Mesodermal cell (in vitro differentiated cells): Measurements from ENCODE around the gene HCAR2.
"Not testable (repeated sequence)": the region's sequence is repeated elsewhere in the genome, so short reads cannot be mapped to it uniquely, and the experiment has no call there.

Source experiments
- H3K27ac ChIP-seq: 2 replicates; pipeline ENCODE4 v1.7.0; 2013; ENCODE audit warnings: mild to moderate bottlenecking, low read depth, low read length, moderate library complexity; ENCODE audit not compliant: severe bottlenecking
- H3K36me3 ChIP-seq: 2 replicates; pipeline ENCODE4 v1.7.1; 2013; ENCODE audit warnings: mild to moderate bottlenecking, low read length, moderate library complexity; ENCODE audit not compliant: control insufficient read depth, insufficient read depth
- H3K4me1 ChIP-seq: one replicate; pipeline ENCODE4 v1.7.1; 2013; ENCODE audit warnings: mild to moderate bottlenecking, low read length; ENCODE audit not compliant: insufficient read depth, control insufficient read depth, poor library complexity, severe bottlenecking
- H3K4me3 ChIP-seq: 2 replicates; pipeline ENCODE4 v1.7.0; 2013; ENCODE audit warnings: low read length, control low read depth, mild to moderate bottlenecking; ENCODE audit not compliant: insufficient read depth, poor library complexity, severe bottlenecking; ENCODE audit errors: extremely low read depth
- H3K9me3 ChIP-seq: 2 replicates; pipeline ENCODE4 v1.7.1; 2013; ENCODE audit warnings: mild to moderate bottlenecking, low read length, moderate library complexity; ENCODE audit not compliant: control insufficient read depth
- WGBS, 2 experiments: methylation state at CpG; one replicate each; pipeline ENCODE4 v1.1.5; 2013; ENCODE audit warnings: missing lambda C conversion rate in 2 of 2; ENCODE audit not compliant: insufficient coverage in 2 of 2; 5-methylcytosine and 5-hydroxymethylcytosine counted together

The HCAR2 gene

GRCh38 chr12:122686538-122686937 lies 16.6 kb downstream of the HCAR2 start:
- Histone ChIP-seq H3K9me3 (no peaks in the 10 kb centered on the region), H3K4me1 (no peaks in the 10 kb centered on the region), H3K27ac (no peak overlapping the region), H3K4me3 (no peak overlapping the region), H3K36me3 (no peaks in the 10 kb centered on the region)
- 76% methylated on average over 2 of the region's 3 CpGs; no CpG with 5 or more reads in 1 of the 2 experiments for WGBS, 2 experiments

- Histone ChIP-seq H3K27ac (no peak overlapping the region), H3K4me3 (no peak overlapping the region), H3K36me3 (no peaks in the 10 kb centered on the region), H3K4me1 (peaks cover 3% of the 10 kb centered on the region), H3K9me3 (no peaks in the 10 kb centered on the region)
- 41 to 88% methylated on average over 2 of the region's 5 CpGs for WGBS, 2 experiments
These were observed 18.8 kb downstream of the HCAR2 start for GRCh38 chr12:122684297-122684813.

GRCh38 chr12:122681814-122682213 lies 21.3 kb downstream of the HCAR2 start:
- Histone ChIP-seq H3K36me3 (no peaks in the 10 kb centered on the region), H3K4me3 (no peak overlapping the region), H3K27ac (no peak overlapping the region), H3K9me3 (no peaks in the 10 kb centered on the region), H3K4me1 (peaks cover 10% of the 10 kb centered on the region)
- WGBS, 2 experiments, result 91 to 94% methylated on average over 4 of the region's 4 CpGs

- not testable (repeated sequence) for H3K27ac ChIP-seq, H3K4me3 ChIP-seq, H3K36me3 ChIP-seq, H3K4me1 ChIP-seq, H3K9me3 ChIP-seq
- WGBS, 2 experiments, result 83 to 89% methylated on average over 6 of the region's 6 CpGs
These were observed 22.2 kb downstream of the HCAR2 start for GRCh38 chr12:122680989-122681388.

DNA sequence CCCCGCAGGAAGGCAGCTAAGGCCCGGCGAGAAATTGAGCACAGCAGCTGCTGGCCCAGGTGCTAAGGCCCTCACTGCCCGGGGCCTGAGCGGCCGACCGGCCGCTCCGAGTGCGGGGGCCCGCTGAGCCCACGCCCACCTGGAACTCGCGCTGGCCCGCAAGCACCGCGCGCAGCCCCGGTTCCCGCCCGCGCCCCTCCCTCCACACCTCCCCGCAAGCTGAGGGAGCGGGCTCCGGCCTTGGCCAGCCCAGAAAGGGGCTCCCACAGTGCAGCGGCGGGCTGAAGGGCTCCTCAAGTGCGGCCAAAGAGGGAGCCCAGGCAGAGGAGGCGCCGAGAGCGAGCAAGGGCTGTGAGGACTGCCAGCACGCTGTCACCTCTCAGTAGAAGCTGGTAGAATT lies 26.4 kb downstream of the HCAR2 start:
- not testable (repeated sequence) for H3K27ac ChIP-seq, H3K4me3 ChIP-seq, H3K36me3 ChIP-seq, H3K4me1 ChIP-seq, H3K9me3 ChIP-seq
- WGBS, 2 experiments, result 92 to 95% methylated on average over 16 to 22 of the region's 32 CpGs

GRCh38 chr12:122676015-122676414 lies 27.1 kb downstream of the HCAR2 start:
- 90 to 92% methylated on average over 4 to 6 of the region's 8 CpGs for WGBS, 2 experiments
- H3K27ac ChIP-seq, result not testable (repeated sequence)

DNA sequence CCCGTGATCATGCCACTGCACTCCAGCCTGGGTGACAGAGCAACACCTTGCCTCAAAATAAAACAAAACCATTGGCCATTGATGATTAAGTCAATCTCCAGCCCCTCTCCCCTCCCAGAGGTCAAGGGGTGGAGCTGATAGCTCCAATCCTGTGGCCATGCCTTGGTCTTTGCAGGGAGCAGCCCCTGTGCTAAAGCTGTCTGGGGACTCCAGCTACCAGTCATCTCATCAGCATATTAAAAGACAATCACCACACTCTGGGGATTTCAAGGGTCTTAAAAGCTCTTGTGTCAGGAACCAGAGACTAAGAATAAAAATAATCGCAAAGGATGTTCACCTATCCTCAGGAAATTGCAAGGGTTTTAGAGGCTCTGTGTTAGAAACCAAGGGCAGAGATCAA lies 30.6 kb downstream of the HCAR2 start:
- 81 to 84% methylated on average over 2 of the region's 2 CpGs for WGBS, 2 experiments
- no peaks in the 10 kb centered on the region for H3K4me1 ChIP-seq

More at GRCh38 chr12:122676015-122676414, 27.1 kb downstream of the HCAR2 start:
- not testable (repeated sequence) for H3K4me1 ChIP-seq, H3K4me3 ChIP-seq, H3K9me3 ChIP-seq, H3K36me3 ChIP-seq

DNA sequence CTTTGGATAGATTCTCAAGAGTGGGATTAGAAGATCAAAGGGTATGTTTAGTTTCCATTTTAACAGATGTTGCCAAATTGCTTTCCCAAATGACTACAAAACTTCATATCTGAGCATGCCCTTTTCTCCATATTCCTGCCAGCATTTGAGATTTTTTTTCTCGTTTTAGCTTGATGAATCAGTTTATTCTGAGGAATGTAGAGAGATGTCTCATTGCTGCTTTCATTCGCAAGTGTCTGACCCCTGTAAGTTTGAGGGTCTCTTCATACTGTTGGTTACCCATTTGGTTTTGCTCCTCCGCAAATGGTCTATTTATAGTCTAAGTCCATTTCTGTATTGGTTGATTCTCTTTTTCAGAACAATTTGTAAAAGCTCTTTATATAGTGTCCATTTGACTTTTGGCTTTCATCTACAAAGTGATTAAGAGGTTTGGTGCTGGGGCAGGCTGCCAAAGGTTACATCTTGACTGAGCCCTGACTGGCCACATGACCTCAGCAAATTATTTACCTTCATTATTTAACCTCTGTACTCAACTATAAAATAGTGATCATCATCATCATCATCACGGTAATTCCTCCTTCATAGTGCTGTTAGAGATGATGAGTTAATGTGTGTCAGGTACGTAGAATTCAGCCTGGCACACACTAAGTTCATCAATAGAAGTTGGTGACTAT lies 33.6 kb downstream of the HCAR2 start:
- no peak overlapping the region for H3K4me3 ChIP-seq
- H3K27ac ChIP-seq, result no peak overlapping the region
- no peaks in the 10 kb centered on the region for H3K36me3 ChIP-seq
- H3K9me3 ChIP-seq, result no peaks in the 10 kb centered on the region
- H3K4me1 ChIP-seq, result no peaks in the 10 kb centered on the region
- WGBS, 2 experiments, result 86 to 100% methylated on average over 1 to 2 of the region's 5 CpGs

More for the DNA sequence above, 30.6 kb downstream of the HCAR2 start:
- Histone ChIP-seq H3K9me3 (no peaks in the 10 kb centered on the region), H3K36me3 (no peaks in the 10 kb centered on the region), H3K27ac (no peak overlapping the region), H3K4me3 (no peak overlapping the region)

DNA sequence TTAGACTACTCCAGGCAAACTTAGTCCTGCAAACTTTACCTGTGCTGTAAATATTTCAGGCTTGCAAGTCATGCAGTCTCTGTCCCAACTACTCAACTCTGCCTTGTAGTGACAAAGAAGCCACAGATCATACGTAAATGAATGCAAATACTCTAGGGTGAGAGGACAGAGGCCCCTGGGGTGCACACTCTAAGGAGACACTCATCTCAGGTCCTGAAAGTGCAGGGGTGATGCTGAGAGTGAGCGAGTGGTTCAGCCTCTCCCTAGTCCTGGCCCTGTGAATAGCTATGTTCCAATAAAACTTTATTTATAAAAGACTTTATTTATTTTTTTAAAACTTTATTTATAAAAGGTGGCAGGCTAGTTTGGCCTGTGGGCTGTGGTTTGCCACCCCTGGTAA lies 34.9 kb downstream of the HCAR2 start:
- Histone ChIP-seq H3K4me3 (no peak overlapping the region), H3K36me3 (no peaks in the 10 kb centered on the region), H3K9me3 (no peaks in the 10 kb centered on the region), H3K27ac (no peak overlapping the region), H3K4me1 (no peaks in the 10 kb centered on the region)
- WGBS, 2 experiments, result 50 to 67% methylated on average over 1 of the region's 2 CpGs

GRCh38 chr12:122665759-122666158 lies 37.4 kb downstream of the HCAR2 start:
- H3K4me1 ChIP-seq, result no peaks in the 10 kb centered on the region
- H3K27ac ChIP-seq, result no peak overlapping the region
- H3K36me3 ChIP-seq, result no peaks in the 10 kb centered on the region
- no peak overlapping the region for H3K4me3 ChIP-seq
- 88 to 98% methylated on average over 4 of the region's 5 CpGs for WGBS, 2 experiments
- no peaks in the 10 kb centered on the region for H3K9me3 ChIP-seq

DNA sequence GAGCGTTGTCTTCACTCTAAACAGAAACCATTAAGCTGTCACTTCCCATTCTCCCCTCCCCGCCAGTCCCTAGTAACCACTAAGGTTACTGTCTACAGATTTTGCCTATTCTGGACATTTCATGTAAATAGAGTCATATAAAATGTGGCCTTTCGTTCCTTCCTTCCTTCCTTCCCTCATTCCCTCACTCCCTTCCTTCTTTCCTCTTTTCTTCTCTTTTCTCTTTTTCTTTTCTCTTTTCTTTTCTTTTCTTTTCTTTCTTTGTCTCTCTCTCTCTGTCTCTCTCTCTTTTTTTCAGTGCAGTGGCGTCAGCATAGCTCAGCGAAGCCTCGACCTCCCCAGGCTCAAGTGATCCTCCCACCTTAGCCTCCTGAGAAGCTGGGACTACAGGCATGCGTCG lies 37.8 kb downstream of the HCAR2 start:
- H3K4me1 ChIP-seq, result no peaks in the 10 kb centered on the region
- H3K27ac ChIP-seq, result no peak overlapping the region
- WGBS, 2 experiments, result 89 to 93% methylated on average over 5 to 7 of the region's 8 CpGs
- H3K9me3 ChIP-seq, result no peaks in the 10 kb centered on the region
- no peak overlapping the region for H3K4me3 ChIP-seq
- H3K36me3 ChIP-seq, result no peaks in the 10 kb centered on the region
